Activated naive CD8-positive, alpha-beta T cell (primary cell): ENCODE results near the gene PPCDC.

Experiments used
- H3K27ac Mint-ChIP-seq: one replicate; pipeline ENCODE4 v1.8.0; 2021; ENCODE audit warnings: mixed read lengths
- H3K27me3 Mint-ChIP-seq: one replicate; pipeline ENCODE4 v1.8.0; 2021; ENCODE audit warnings: mixed read lengths
- H3K36me3 Mint-ChIP-seq: one replicate; pipeline ENCODE4 v1.8.0; 2021; ENCODE audit warnings: mixed read lengths
- H3K4me1 Mint-ChIP-seq: one replicate; pipeline ENCODE4 v1.8.0; 2021; ENCODE audit warnings: low read depth, mixed read lengths
- H3K4me3 Mint-ChIP-seq: one replicate; pipeline ENCODE4 v1.8.0; 2021; ENCODE audit warnings: mild to moderate bottlenecking, mixed read lengths
- H3K9me3 Mint-ChIP-seq: one replicate; pipeline ENCODE4 v1.8.0; 2021; ENCODE audit warnings: low read depth, mixed read lengths

PPCDC gene

DNA sequence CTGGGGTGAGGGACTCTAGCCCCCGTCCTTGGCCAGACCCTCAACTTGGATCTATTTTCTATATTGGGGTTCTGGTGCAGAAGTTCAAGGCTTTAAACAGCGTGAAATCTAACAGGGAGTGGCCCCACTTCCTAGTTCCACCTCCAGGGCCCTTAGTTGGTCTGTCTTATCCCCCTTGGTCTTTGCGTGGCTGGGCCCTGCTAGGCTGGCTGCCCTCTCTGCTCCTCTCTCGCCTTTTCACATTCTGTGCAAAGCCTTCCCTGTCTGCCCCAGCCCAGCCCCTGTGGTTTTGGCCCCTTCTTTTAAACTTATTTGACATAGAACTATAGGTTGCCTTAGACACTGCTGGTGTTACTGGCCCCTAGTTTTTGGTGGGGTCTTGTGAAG, 5.6 kb downstream of the PPCDC start:
- Mint-ChIP-seq H3K9me3 (no peaks in the 10 kb centered on the region), H3K27me3 (no peaks in the 10 kb centered on the region), H3K4me1 (peaks cover 20% of the 10 kb centered on the region), H3K27ac (peak overlapping the region; percentile 41), H3K36me3 (peaks cover 2% of the 10 kb centered on the region), H3K4me3 (no peak overlapping the region)

DNA sequence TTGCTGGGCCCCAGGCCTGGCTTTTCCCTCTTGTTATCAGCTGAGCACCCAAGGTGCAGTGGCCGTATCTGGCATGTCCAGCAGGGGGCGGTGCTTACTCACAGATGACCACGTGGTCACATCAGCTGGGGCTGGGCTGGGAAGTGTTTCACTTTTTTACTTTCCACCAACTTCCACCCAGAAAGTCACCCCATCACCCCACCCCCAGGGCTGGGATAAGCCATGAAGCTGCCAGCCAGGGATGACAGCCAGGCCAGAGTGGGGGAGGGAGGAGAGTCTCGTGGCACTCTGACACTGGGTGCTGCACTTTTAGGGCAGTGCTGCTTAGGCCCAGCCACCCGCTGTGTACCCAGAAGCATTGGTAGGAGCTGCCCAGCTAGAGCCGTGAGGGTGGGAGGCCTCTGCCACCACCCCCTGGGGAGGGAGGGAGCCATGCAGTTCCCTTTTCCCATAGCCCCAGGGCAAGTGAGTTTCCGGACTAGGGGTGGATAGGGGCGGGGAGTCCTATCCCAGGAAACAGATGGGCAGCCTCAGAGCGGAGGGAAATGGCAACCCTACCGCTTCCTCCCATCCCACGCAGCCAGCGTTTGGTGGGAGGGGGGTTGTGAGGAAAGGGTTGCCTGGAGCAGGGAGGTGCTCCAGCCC, 6.1 kb downstream of the PPCDC start:
- Mint-ChIP-seq H3K36me3 (peaks cover 2% of the 10 kb centered on the region), H3K27me3 (no peaks in the 10 kb centered on the region), H3K9me3 (no peaks in the 10 kb centered on the region), H3K4me3 (no peak overlapping the region), H3K4me1 (peaks cover 15% of the 10 kb centered on the region), H3K27ac (peak overlapping the region; percentile 41)

DNA sequence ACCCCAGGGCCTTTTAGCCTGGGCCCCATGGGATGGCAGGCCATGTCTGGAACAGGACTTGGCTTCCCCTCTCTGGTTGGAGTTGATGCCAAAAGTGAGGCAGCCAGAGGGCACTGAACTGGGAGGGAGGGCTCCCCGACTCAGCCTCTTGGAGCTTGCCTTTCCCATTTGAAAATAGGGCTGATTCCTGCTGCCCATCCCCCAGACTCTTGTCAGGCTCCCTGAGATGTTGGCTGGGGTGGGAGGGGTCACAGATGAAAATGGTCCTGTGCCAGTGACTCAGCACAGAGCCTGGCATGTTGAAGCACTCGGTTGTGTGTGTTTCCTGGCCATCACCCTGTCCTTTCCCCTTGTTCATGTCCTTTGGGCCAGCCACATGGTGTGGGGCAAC, 6.6 kb downstream of the PPCDC start:
- H3K4me3 Mint-ChIP-seq, result no peak overlapping the region
- H3K36me3 Mint-ChIP-seq, result peaks cover 2% of the 10 kb centered on the region
- no peaks in the 10 kb centered on the region for H3K27me3 Mint-ChIP-seq
- no peaks in the 10 kb centered on the region for H3K9me3 Mint-ChIP-seq
- peaks cover 11% of the 10 kb centered on the region for H3K4me1 Mint-ChIP-seq
- H3K27ac Mint-ChIP-seq, result no peak overlapping the region

DNA sequence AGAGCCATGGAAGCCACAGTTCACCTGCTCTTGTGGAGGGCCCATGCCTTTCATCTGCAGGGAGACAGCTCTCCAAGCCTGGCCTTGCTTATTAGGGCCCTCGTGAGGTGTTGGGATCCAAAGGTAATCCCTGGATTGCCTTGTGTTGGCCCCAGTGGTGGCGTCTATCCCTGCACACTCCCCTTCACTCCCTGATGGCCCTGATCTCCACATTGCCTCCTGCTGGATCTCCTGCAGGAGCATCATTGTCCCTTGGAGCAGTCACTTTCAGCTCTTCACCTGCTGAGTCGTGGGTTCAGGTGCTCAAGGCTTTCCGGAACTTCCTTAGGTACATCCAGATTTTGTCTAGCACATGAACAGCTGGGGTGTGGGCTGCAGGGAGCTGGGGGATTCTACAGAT, 7.0 kb downstream of the PPCDC start:
- Mint-ChIP-seq H3K4me1 (peaks cover 7% of the 10 kb centered on the region), H3K9me3 (no peaks in the 10 kb centered on the region), H3K27me3 (no peaks in the 10 kb centered on the region), H3K36me3 (peaks cover 2% of the 10 kb centered on the region), H3K27ac (no peak overlapping the region), H3K4me3 (no peak overlapping the region)

DNA sequence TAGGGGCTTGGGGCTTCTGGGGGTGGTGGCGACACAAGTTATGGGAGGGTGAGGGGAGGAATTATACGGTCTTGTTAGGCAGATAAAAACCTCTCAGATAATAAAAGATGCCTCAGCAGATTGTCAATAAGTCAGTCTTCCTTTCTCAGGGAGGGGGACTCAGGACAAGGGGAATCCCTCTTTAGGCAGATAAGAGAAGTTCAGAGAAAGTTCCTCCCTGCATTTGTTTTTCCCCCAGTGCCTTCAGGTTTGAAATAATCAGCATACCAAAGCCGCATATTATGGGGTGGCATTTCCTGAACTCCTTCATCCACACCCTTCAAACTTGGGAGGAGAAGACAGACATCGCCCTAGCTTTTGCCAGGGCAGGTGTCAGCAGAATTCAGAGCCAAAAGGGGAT, 8.5 kb downstream of the PPCDC start:
- Mint-ChIP-seq H3K9me3 (no peaks in the 10 kb centered on the region), H3K27ac (no peak overlapping the region), H3K4me3 (no peak overlapping the region), H3K4me1 (peaks cover 8% of the 10 kb centered on the region), H3K27me3 (no peaks in the 10 kb centered on the region), H3K36me3 (peaks cover 5% of the 10 kb centered on the region)

DNA sequence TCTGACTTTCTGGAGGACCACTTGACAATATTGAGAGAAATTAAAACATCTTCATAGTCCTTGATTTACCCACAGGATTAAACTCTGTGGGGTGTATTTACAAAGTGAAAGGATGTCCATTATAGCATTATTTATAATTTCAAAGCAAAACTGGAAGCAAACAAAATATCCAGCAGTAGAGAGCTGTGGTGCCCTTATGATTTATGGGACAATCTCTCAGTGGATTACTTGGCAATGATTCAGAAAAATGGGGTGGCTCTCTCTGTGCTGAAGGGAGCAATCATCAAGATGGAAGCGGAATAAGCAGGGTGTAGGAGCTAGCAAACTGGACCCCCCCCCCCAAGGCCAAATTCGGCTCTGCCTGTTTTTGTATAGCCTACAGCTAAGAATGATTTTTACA, 9.0 kb downstream of the PPCDC start:
- Mint-ChIP-seq H3K27me3 (no peaks in the 10 kb centered on the region), H3K27ac (no peak overlapping the region), H3K4me3 (no peak overlapping the region), H3K4me1 (peaks cover 12% of the 10 kb centered on the region), H3K9me3 (no peaks in the 10 kb centered on the region), H3K36me3 (peaks cover 8% of the 10 kb centered on the region)

DNA sequence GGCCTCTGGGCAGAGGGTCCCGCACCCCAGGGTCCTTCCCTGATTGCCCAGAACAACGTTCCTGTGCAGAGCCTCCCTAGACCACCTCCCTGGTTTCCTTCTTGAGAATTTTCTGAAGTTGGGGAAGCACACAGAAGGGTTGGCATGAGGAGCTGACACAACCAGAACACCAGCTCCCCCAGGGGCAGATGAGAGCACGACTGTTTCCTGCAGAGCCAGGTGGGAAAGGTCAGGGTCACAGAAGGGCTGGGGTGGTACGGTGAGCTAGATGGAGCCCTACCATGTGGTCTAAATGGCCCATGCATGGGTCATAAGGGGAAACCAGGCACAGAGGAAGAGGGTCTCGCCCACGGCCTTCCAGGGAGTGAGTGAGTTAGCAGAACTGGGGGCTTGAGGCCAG, 10.4 kb downstream of the PPCDC start:
- Mint-ChIP-seq H3K27ac (no peak overlapping the region), H3K4me1 (peaks cover 17% of the 10 kb centered on the region)

DNA sequence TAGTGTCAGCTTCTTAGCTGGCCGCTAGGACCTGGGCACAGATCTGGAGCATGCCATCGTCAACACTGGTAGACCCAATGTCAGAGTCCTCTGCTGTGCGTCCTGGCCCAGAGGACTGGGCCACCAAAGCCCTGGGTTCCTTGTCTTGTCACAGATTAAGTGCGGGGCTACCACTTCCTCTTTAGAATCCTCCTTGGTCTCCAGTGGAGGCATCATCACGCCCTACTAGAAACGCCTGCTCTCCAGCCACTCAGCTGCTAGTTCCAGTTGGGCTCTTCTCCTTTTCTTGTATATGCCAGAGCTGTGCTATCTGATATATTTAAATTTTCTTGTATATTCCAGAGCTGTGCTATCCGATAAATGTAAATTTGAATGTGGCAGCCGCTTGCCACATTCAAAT, 11.2 kb downstream of the PPCDC start:
- Mint-ChIP-seq H3K4me3 (no peak overlapping the region), H3K27me3 (no peaks in the 10 kb centered on the region), H3K4me1 (peaks cover 14% of the 10 kb centered on the region), H3K36me3 (peaks cover 6% of the 10 kb centered on the region), H3K9me3 (no peaks in the 10 kb centered on the region), H3K27ac (no peak overlapping the region)

More for the DNA sequence above, 10.4 kb downstream of the PPCDC start:
- Mint-ChIP-seq H3K36me3 (peaks cover 8% of the 10 kb centered on the region), H3K4me3 (no peak overlapping the region), H3K27me3 (no peaks in the 10 kb centered on the region), H3K9me3 (no peaks in the 10 kb centered on the region)

DNA sequence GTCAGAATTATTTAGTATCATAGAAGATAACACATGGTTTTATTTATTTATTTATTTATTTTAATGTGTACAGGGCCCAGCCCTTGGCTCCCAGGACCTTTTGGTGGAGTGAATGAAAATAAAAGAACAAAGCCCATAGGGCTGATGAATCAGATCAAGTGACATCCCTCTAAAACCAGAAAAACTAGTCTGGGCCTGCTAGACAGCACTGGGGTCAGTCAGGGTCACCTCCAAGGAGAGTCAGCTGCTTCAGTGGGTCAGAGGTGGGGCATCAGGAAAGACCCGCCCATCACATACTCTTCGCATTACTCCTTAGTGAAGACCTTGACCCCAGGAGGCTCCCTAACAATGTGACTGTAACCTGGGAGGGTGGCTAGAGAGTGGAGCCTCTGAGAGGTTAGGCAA, 12.8 kb downstream of the PPCDC start:
- H3K27ac Mint-ChIP-seq, result no peak overlapping the region
- H3K27me3 Mint-ChIP-seq, result no peaks in the 10 kb centered on the region
- peaks cover 14% of the 10 kb centered on the region for H3K4me1 Mint-ChIP-seq
- no peaks in the 10 kb centered on the region for H3K9me3 Mint-ChIP-seq
- no peak overlapping the region for H3K4me3 Mint-ChIP-seq
- H3K36me3 Mint-ChIP-seq, result peaks cover 6% of the 10 kb centered on the region

DNA sequence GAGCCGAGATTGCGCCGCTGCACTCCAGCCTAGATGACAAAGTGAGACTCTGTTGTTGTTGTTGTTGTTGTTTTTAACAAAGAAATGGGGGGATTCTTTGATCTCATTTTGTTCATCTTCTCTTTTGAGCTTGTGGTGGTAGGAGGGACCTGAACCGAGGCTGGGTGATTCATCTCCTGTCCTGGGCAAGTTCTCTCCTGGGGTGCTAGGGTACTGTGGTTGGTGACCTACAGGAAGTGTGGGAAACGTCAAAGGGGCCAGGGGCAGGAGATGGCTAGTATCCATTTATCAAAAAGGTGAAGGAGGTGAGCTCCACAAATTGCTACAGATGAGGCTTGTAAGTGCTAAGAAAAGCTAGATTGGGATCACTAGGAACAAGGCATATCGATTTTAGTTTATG, 14.3 kb downstream of the PPCDC start:
- H3K4me1 Mint-ChIP-seq, result peaks cover 14% of the 10 kb centered on the region
- H3K9me3 Mint-ChIP-seq, result no peaks in the 10 kb centered on the region
- no peak overlapping the region for H3K27ac Mint-ChIP-seq
- H3K36me3 Mint-ChIP-seq, result peaks cover 6% of the 10 kb centered on the region
- H3K27me3 Mint-ChIP-seq, result no peaks in the 10 kb centered on the region
- no peak overlapping the region for H3K4me3 Mint-ChIP-seq

DNA sequence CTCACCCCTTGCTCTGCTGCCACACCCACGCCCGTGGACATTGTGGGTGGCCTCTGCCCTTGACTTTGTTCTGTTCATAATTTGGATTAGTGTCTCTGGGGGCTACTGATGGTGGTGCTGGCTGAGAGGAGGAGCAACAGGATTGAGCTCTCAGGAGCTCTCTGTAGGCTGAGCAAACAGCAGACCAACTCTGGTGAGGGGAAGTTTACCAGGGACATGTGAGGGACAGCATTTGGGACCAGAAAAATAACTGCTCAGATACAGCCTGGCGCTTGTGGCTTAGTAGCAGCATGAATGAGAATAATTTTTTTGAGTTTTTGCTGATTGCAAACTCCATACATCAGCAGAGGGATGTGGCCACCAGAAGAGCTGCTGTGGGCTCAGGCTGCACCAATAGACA, 14.8 kb downstream of the PPCDC start:
- Mint-ChIP-seq H3K27ac (no peak overlapping the region), H3K4me3 (no peak overlapping the region), H3K4me1 (peaks cover 20% of the 10 kb centered on the region)

DNA sequence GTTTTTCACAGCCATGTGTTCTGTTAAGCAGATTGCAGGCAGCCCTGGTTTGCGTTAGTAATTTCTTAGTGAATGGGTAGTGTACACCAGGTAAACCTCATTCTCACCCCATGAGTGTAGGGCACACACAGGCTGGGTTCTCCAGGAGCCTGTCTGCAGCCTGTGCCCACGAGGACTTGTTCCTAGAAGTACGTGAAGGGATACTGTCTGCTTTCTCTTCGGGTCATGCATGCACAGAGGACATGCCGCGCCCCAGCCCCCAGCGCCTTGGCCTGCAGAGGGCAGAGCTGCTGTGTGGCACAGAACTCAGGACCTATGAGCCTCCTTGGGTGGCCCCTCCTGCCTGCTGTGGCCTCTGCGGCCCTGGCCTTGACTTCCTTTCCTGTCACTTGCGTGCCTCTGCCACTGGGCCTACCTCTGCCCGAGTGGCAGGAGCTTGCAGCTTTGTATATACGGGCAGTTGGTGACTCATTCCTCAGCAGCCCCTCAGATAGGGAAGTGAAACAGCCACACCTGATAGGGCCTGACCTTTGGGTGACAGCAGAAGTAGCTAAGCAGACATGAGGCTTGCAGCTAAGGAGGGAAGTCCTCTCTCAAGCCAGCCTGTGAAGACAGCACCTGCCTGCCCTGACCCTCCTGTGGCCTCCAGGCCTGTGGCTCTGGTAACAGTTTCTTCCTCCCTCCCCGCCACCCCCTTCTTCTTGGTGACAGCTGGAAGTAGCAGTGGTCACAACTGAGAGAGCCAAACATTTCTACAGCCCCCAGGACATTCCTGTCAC, 19.5 kb downstream of the PPCDC start:
- Mint-ChIP-seq H3K4me1 (peaks cover 18% of the 10 kb centered on the region), H3K27ac (no peak overlapping the region), H3K27me3 (no peaks in the 10 kb centered on the region), H3K4me3 (no peak overlapping the region), H3K9me3 (no peaks in the 10 kb centered on the region), H3K36me3 (peaks cover 4% of the 10 kb centered on the region)

More for the DNA sequence above, 14.8 kb downstream of the PPCDC start:
- H3K36me3 Mint-ChIP-seq, result peaks cover 6% of the 10 kb centered on the region
- no peaks in the 10 kb centered on the region for H3K9me3 Mint-ChIP-seq
- no peaks in the 10 kb centered on the region for H3K27me3 Mint-ChIP-seq

DNA sequence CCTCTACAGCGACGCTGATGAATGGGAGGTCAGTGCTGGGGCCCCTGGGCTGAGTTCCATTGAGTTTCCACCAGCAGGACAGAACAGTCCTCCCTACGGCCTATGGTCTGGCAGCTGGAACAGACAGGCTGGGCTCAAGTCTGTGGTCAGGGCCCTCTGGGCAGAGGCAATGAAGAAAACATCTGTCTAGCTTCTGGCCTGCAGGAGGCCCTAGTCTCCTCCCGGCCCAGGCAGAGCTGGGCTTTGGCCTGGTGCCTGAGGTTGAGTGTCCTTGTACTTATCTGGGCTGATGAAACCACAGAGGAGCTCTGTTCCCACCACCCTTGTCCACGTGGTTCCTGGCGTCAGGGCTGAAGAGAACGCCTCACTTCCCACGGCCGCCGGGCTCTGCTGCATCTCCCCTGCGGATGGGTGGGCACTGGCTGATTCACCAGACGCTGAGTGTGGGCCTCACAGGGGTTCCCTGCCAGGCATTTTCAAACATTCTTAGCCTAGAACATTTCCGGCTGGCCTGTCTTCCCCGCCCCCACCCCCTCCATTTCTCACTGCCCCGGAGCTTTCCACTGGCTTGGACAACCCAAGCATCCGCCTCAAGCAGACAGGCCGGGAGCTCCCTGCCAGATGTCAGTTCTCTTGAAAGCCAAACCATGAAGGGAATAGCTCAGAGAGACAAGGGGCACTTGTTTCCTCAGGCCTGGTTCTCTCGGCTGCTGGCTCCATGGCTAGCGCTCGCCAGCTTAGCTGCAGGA, 20.3 kb downstream of the PPCDC start:
- Mint-ChIP-seq H3K27me3 (no peaks in the 10 kb centered on the region), H3K4me1 (peaks cover 18% of the 10 kb centered on the region), H3K27ac (no peak overlapping the region)

DNA sequence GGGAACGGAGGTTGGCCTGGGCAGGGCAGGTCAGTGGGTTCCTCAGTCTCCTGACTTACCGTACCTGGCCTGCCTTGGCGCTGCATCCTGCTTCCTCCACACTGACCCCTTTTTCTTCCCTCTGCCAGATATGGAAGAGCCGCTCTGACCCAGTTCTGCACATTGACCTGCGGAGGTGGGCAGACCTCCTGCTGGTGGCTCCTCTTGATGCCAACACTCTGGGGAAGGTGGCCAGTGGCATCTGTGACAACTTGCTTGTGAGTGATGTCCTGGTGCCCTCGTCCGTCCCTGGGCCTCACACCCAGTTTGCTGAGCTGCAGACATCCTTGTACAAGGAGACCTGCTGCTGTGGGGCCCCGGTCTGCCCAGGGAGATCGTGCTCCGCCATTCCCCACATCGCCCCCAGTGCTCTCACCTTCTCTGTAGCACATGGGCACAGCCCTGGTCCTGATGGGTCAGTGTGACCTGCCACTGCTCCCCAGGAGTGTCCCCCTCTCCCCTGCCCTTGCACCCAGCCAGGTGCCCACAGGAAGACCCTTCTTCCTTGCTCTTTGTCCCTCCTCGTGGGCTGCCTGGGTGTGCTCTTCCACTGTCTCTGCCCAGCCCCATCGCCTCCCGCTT, 21.0 kb downstream of the PPCDC start:
- Mint-ChIP-seq H3K9me3 (no peaks in the 10 kb centered on the region), H3K4me3 (no peak overlapping the region), H3K36me3 (peaks cover 4% of the 10 kb centered on the region), H3K27me3 (no peaks in the 10 kb centered on the region), H3K4me1 (peaks cover 18% of the 10 kb centered on the region), H3K27ac (no peak overlapping the region)

More for the DNA sequence above, 20.3 kb downstream of the PPCDC start:
- Mint-ChIP-seq H3K4me3 (no peak overlapping the region), H3K36me3 (peaks cover 4% of the 10 kb centered on the region), H3K9me3 (no peaks in the 10 kb centered on the region)
